Fibroblast of lung (primary cell): ENCODE measurements around the gene DPYD. TPM values are rescaled to one million over a fixed set of nuclear protein-coding genes. Genes with fewer than 3 reads are reported as not detected.
A peak's percentile ranks its signal among the peaks of the same experiment; 100 is the strongest.

ENCODE experiments used
- DNase-seq, 2 donors: peaks; one replicate each; pipeline versions ENCODE4 v3.0.0 to v3.0.0-alpha.2; 2010; ENCODE audit warnings: low read depth in 2 of 2
- H2AFZ ChIP-seq: 2 replicates; pipeline ENCODE4 v1.5.1; 2012; ENCODE audit warnings: low read length, control low read depth, inconsistent platforms
- H3K27ac ChIP-seq: 2 replicates; pipeline ENCODE4 v1.5.1; 2011; ENCODE audit warnings: low read length, control low read depth; ENCODE audit not compliant: insufficient read depth
- H3K27me3 ChIP-seq: 2 replicates; pipeline ENCODE4 v1.5.1; 2011; ENCODE audit warnings: mild to moderate bottlenecking, low read length; ENCODE audit not compliant: control insufficient read depth, insufficient read depth
- H3K36me3 ChIP-seq: 2 replicates; pipeline ENCODE4 v1.5.1; 2011; ENCODE audit warnings: low read length; ENCODE audit not compliant: control insufficient read depth, insufficient read depth
- H3K4me1 ChIP-seq: 2 replicates; pipeline ENCODE4 v1.5.1; 2011; ENCODE audit warnings: low read length; ENCODE audit not compliant: control insufficient read depth, insufficient read depth; ENCODE audit errors: extremely low read depth
- H3K4me2 ChIP-seq: 2 replicates; pipeline ENCODE4 v1.5.1; 2011; ENCODE audit warnings: low read length, control low read depth; ENCODE audit not compliant: insufficient read depth; ENCODE audit errors: extremely low read depth
- H3K4me3 ChIP-seq, 4 experiments: fragments of 200-600 bp in 1 of 4; sonication (generic) in 1 of 4; replicated peaks in 1 of 4; 2 replicates each; pipeline ENCODE4 v1.5.1; 2011 to 2016; ENCODE audit warnings: low read length in 4 of 4, low read depth in 3 of 4, mild to moderate bottlenecking in 3 of 4, control low read depth in 2 of 4, inconsistent platforms in 1 of 4, mixed read lengths in 1 of 4; ENCODE audit not compliant: insufficient read depth in 1 of 4; ENCODE audit errors: control extremely low read depth in 1 of 4
- H3K79me2 ChIP-seq: 2 replicates; pipeline ENCODE4 v1.5.1; 2012; ENCODE audit warnings: mild to moderate bottlenecking, low read length, inconsistent platforms; ENCODE audit not compliant: control insufficient read depth, insufficient read depth
- H3K9ac ChIP-seq: 2 replicates; pipeline ENCODE4 v1.5.1; 2011; ENCODE audit warnings: mild to moderate bottlenecking, low read length, control low read depth; ENCODE audit not compliant: insufficient read depth
- H3K9me3 ChIP-seq: 2 replicates; pipeline ENCODE4 v1.5.1; 2012; ENCODE audit warnings: low read depth, low read length; ENCODE audit not compliant: control insufficient read depth, insufficient read depth
- H4K20me1 ChIP-seq: 2 replicates; pipeline ENCODE4 v1.5.1; 2011; ENCODE audit warnings: low read length; ENCODE audit not compliant: control insufficient read depth, insufficient read depth; ENCODE audit errors: extremely low read depth
- CTCF ChIP-seq, 2 donors: IDR thresholded peaks in 1 of 2; conservative IDR thresholded peaks in 1 of 2; 1 replicate in 1 of 2; 2 replicates in 1 of 2; pipeline ENCODE4 v1.5.1; 2011 to 2012; ENCODE audit warnings: low read length in 2 of 2, control low read depth in 1 of 2, inconsistent platforms in 1 of 2, low read depth in 1 of 2, mild to moderate bottlenecking in 1 of 2
- EZH2 ChIP-seq: IDR thresholded peaks from 2 replicates; pipeline ENCODE4 v1.5.1; 2012; ENCODE audit warnings: low read length, control low read depth, mild to moderate bottlenecking; ENCODE audit errors: missing control alignments
- polyA plus RNA-seq, 2 donors: library from polyadenylated mRNA; depleted of rRNA in 1 of 2; stranded (reverse) in 1 of 2; unstranded in 1 of 2; fragments of >200 nt; gene quantifications; 2 replicates each; pipeline ENCODE4 v1.2.1, GENCODE V29; 2011 to 2012; ENCODE audit warnings: missing spikeins in 1 of 2
- total RNA-seq: library from RNA; depleted of rRNA; stranded (reverse); fragments of >200 nt; gene quantifications from 2 replicates; pipeline ENCODE4 v1.2.1, GENCODE V29; 2014

The DPYD gene
- total and polyA plus RNA-seq, 2 donors (not counting 1 experiment from before 2014, with no cell fraction given): 32.0 to 63.1 TPM

- Histone ChIP-seq H3K27ac (no peak overlapping the region), H3K9me3 (no peaks in the 10 kb centered on the region), H3K4me3 (no peak overlapping the region), H4K20me1 (no peaks in the 10 kb centered on the region), H3K79me2 (no peaks in the 10 kb centered on the region), H3K36me3 (no peaks in the 10 kb centered on the region), H3K27me3 (no peaks in the 10 kb centered on the region), H2AFZ (no peak overlapping the region), H3K4me2 (no peak overlapping the region), H3K9ac (no peak overlapping the region), H3K4me1 (no peaks in the 10 kb centered on the region)
- TF ChIP-seq EZH2 (no peak), CTCF (conservative IDR thresholded peaks at IDR 0.05 in 1 of 2, IDR thresholded peaks at IDR 0.05 in 1 of 2; ENCODE audit: low read depth in 1 of 2, low read length in 2 of 2) (no peak)
- DNase-seq: no peak
Measured at GRCh38 chr1:97781762-97782337, 139.0 kb downstream of the DPYD start.

- H3K4me2 ChIP-seq: no peak overlapping the region
- H3K27ac ChIP-seq: no peak overlapping the region
- no peaks in the 10 kb centered on the region for H3K4me1 ChIP-seq
- H3K4me3 ChIP-seq: no peak overlapping the region
- H4K20me1 ChIP-seq: no peaks in the 10 kb centered on the region
- H3K36me3 ChIP-seq: no peaks in the 10 kb centered on the region
- no peaks in the 10 kb centered on the region for H3K79me2 ChIP-seq
- H3K9ac ChIP-seq: no peak overlapping the region
- no peak for DNase-seq
- no peaks in the 10 kb centered on the region for H3K9me3 ChIP-seq
- TF ChIP-seq CTCF (conservative IDR thresholded peaks at IDR 0.05 in 1 of 2, IDR thresholded peaks at IDR 0.05 in 1 of 2; ENCODE audit: low read depth in 1 of 2, low read length in 2 of 2): no peak
- no peak for TF ChIP-seq EZH2
- no peaks in the 10 kb centered on the region for H3K27me3 ChIP-seq
- no peak overlapping the region for H2AFZ ChIP-seq
Measured at GRCh38 chr1:97780884-97781283, 139.9 kb downstream of the DPYD start.

- Histone ChIP-seq H3K27me3 (no peaks in the 10 kb centered on the region), H3K9ac (no peak overlapping the region), H3K4me3 (no peak overlapping the region), H3K4me2 (no peak overlapping the region), H3K9me3 (no peaks in the 10 kb centered on the region), H3K4me1 (no peaks in the 10 kb centered on the region), H2AFZ (no peak overlapping the region), H4K20me1 (no peaks in the 10 kb centered on the region), H3K79me2 (no peaks in the 10 kb centered on the region), H3K36me3 (no peaks in the 10 kb centered on the region), H3K27ac (no peak overlapping the region)
- peak; percentile 11 to 56 for DNase-seq
- no peak for TF ChIP-seq EZH2
- no peak for TF ChIP-seq CTCF (conservative IDR thresholded peaks at IDR 0.05 in 1 of 2, IDR thresholded peaks at IDR 0.05 in 1 of 2; ENCODE audit: low read depth in 1 of 2, low read length in 2 of 2)
Measured at GRCh38 chr1:97778718-97779117, 142.1 kb downstream of the DPYD start.
